GM12875 (cell line): ENCODE measurements around the gene ARNT2.

ENCODE experiments used
- H3K4me3 ChIP-seq: one replicate; pipeline ENCODE4 v1.5.1; 2011; ENCODE audit warnings: low read depth, low read length, control low read depth
- CTCF ChIP-seq: IDR thresholded peaks from 2 replicates; pipeline ENCODE4 v1.5.1; 2011; ENCODE audit warnings: low read depth, mild to moderate bottlenecking, control low read depth, inconsistent platforms, low read length, moderate library complexity, borderline replicate concordance; ENCODE audit not compliant: insufficient read depth

The ARNT2 gene

GRCh38 chr15:80396096-80396495 lies 8.1 kb upstream of the ARNT2 start:
- no peak for TF ChIP-seq CTCF
- H3K4me3 ChIP-seq: no peak overlapping the region

GRCh38 chr15:80399508-80399907 lies 4.7 kb upstream of the ARNT2 start:
- no peak overlapping the region for H3K4me3 ChIP-seq
- no peak for TF ChIP-seq CTCF

GRCh38 chr15:80401456-80401855 lies 2.7 kb upstream of the ARNT2 start:
- H3K4me3 ChIP-seq: no peak overlapping the region
- TF ChIP-seq CTCF: no peak

GRCh38 chr15:80402339-80402738 lies 1.8 kb upstream of the ARNT2 start:
- no peak for TF ChIP-seq CTCF

GRCh38 chr15:80403712-80404056 lies 498 bp upstream of the ARNT2 start:
- H3K4me3 ChIP-seq: no peak overlapping the region
- no peak for TF ChIP-seq CTCF

More at GRCh38 chr15:80402339-80402738, 1.8 kb upstream of the ARNT2 start:
- no peak overlapping the region for H3K4me3 ChIP-seq

GRCh38 chr15:80404761-80405553 lies 775 bp downstream of the ARNT2 start:
- TF ChIP-seq CTCF: no peak
- no peak overlapping the region for H3K4me3 ChIP-seq

GRCh38 chr15:80405554-80405850 lies 1.3 kb downstream of the ARNT2 start:
- H3K4me3 ChIP-seq: no peak overlapping the region
- TF ChIP-seq CTCF: no peak
